HepG2 (cell line): Measurements from ENCODE around the gene ECPAS. TPM values are rescaled to one million over a fixed set of nuclear protein-coding genes. Genes with fewer than 3 reads are reported as not detected.

Source experiments
- ATAC-seq: fragments of 200-7000 bp; cut with Tn5 transposase; 3 replicates; pipeline ENCODE4 v1.9.1; 2020; ENCODE audit warnings: mild to moderate bottlenecking, moderate library complexity
- BruUV-seq: library from RNA; stranded (reverse); fragments of 400-500 nt; replicated peaks from 2 replicates; lab custom pipeline; 2021; lab: Mats Ljungman, UMichigan
- CTCF ChIA-PET: fragments of 300-600 bp; formaldehyde crosslinking; extraction: SDS; loops from one replicate; lab custom pipeline; 2021; ENCODE audit warnings: low total read pairs, inconsistent platforms, low intra/inter-chr PET ratio; lab: Yijun Ruan, JAX
- POLR2A ChIA-PET: fragments of 350-600 bp; sonication (Branson Sonifier 250); formaldehyde crosslinking; loops from one replicate; lab custom pipeline; 2020; ENCODE audit warnings: antibody characterized with exemption, inconsistent platforms; lab: Yijun Ruan, JAX
- DNase-seq: peaks from one replicate; pipeline ENCODE4 v3.0.0-alpha.2; 2015; ENCODE audit warnings: low spot score
- FAIRE-seq: peaks from 3 replicates; lab custom pipeline; 2011; peaks lifted over from hg19 to GRCh38; lab: Jason Lieb, UNC
- H2AFZ ChIP-seq: one replicate; pipeline ENCODE4 v1.6.1; 2011; ENCODE audit warnings: low read length, inconsistent platforms
- H3K27ac ChIP-seq: fragments of 300-600 bp; 3 replicates; pipeline ENCODE4 v1.8.0; 2011; ENCODE audit warnings: mixed run types, mild to moderate bottlenecking, mixed read lengths, low read length, inconsistent platforms; ENCODE audit not compliant: insufficient read depth; ENCODE audit errors: extremely low read length
- H3K27me3 ChIP-seq, 2 experiments: fragments of 200-600 bp in 1 of 2; 2 replicates in 1 of 2; 3 replicates in 1 of 2; pipeline versions ENCODE4 v1.6.0 to v1.8.0; 2011; ENCODE audit warnings: low read length in 2 of 2, mild to moderate bottlenecking in 2 of 2, moderate library complexity in 2 of 2, inconsistent platforms in 1 of 2; ENCODE audit not compliant: insufficient read depth in 2 of 2, control insufficient read depth in 1 of 2
- H3K36me3 ChIP-seq, 2 experiments: fragments of 200-600 bp in 1 of 2; replicated peaks in 1 of 2; 2 replicates in 1 of 2; 3 replicates in 1 of 2; pipeline versions ENCODE4 v1.5.1 to v1.8.0; 2011; ENCODE audit warnings: low read length in 2 of 2, inconsistent platforms in 1 of 2; ENCODE audit not compliant: insufficient read depth in 2 of 2, control insufficient read depth in 1 of 2
- H3K4me1 ChIP-seq: 2 replicates; pipeline ENCODE4 v1.5.1; 2012; ENCODE audit warnings: low read length, inconsistent platforms; ENCODE audit not compliant: insufficient read depth
- H3K4me2 ChIP-seq: 2 replicates; pipeline ENCODE4 v1.6.0; 2011; ENCODE audit warnings: low read depth, low read length, inconsistent platforms
- H3K4me3 ChIP-seq, 3 experiments: fragments of 200-600 bp in 1 of 3; sonication (generic), shearing (Covaris generic) in 1 of 3; replicated peaks in 1 of 3; 2 replicates each; pipeline ENCODE4 v1.5.1; 2011 to 2016; ENCODE audit warnings: low read length in 3 of 3, inconsistent platforms in 2 of 3, low read depth in 2 of 3, mild to moderate bottlenecking in 2 of 3, control low read depth in 1 of 3, mixed read lengths in 1 of 3; ENCODE audit not compliant: insufficient read depth in 1 of 3
- H3K79me2 ChIP-seq: one replicate; pipeline ENCODE4 v1.6.1; 2011; ENCODE audit warnings: low read length, inconsistent platforms; ENCODE audit not compliant: insufficient read depth
- H3K9ac ChIP-seq: 2 replicates; pipeline ENCODE4 v1.6.0; 2011; ENCODE audit warnings: mild to moderate bottlenecking, low read depth, low read length, inconsistent platforms; ENCODE audit not compliant: insufficient read depth
- H3K9me3 ChIP-seq: 2 replicates; pipeline ENCODE4 v1.5.1; 2012; ENCODE audit warnings: mild to moderate bottlenecking, low read length
- H4K20me1 ChIP-seq: 2 replicates; pipeline ENCODE4 v1.6.0; 2011; ENCODE audit warnings: inconsistent platforms, mild to moderate bottlenecking, low read length, moderate library complexity; ENCODE audit not compliant: insufficient read depth
- ATM ChIP-seq: fragments of 450-650 bp; IDR thresholded peaks from 2 replicates; pipeline ENCODE4 v1.7.1; 2017; ENCODE audit warnings: mild to moderate bottlenecking, borderline replicate concordance
- BRD4 ChIP-seq: sonication (generic); formaldehyde crosslinking; IDR thresholded peaks from 2 replicates; pipeline ENCODE4 v1.4.0; 2020; ENCODE audit warnings: missing genetic modification reagents
- MED13 ChIP-seq: sonication (generic); formaldehyde crosslinking; IDR thresholded peaks from 2 replicates; pipeline ENCODE4 v1.5.0; 2020; ENCODE audit warnings: missing genetic modification reagents
- RFX1 ChIP-seq: fragments of 450-650 bp; IDR thresholded peaks from 2 replicates; pipeline ENCODE4 v1.6.1; 2017
- TMF1 ChIP-seq: sonication (generic); formaldehyde crosslinking; IDR thresholded peaks from 2 replicates; pipeline ENCODE4 v1.8.1; 2022; ENCODE audit warnings: low read depth, missing genetic modification reagents
- ZFAT ChIP-seq: sonication (generic); formaldehyde crosslinking; conservative IDR thresholded peaks from 2 replicates; pipeline ENCODE4 v1.8.1; 2023; ENCODE audit warnings: missing genetic modification reagents, inconsistent platforms
- ZNF160 ChIP-seq: sonication (generic); formaldehyde crosslinking; IDR thresholded peaks from 2 replicates; pipeline ENCODE4 v1.8.0; 2022; ENCODE audit warnings: mild to moderate bottlenecking, inconsistent platforms, missing genetic modification reagents
- ZNF468 ChIP-seq: sonication (generic); formaldehyde crosslinking; IDR thresholded peaks from 2 replicates; pipeline ENCODE4 v1.8.0; 2022; ENCODE audit warnings: mild to moderate bottlenecking, moderate library complexity, missing genetic modification reagents
- ZNF501 ChIP-seq: sonication (generic); formaldehyde crosslinking; IDR thresholded peaks from 2 replicates; pipeline ENCODE4 v1.5.1; 2020; ENCODE audit warnings: mild to moderate bottlenecking, moderate library complexity, missing genetic modification reagents
- ZNF724P ChIP-seq: sonication (generic); formaldehyde crosslinking; IDR thresholded peaks from 2 replicates; pipeline ENCODE4 v1.8.0; 2022; ENCODE audit warnings: missing genetic modification reagents, borderline replicate concordance
- WGBS: methylation state at CpG from one replicate; pipeline ENCODE4 v1.1.6; 2017; ENCODE audit warnings: low lambda C conversion rate; 5-methylcytosine and 5-hydroxymethylcytosine counted together
- in situ Hi-C: cut with HindIII; loops from 2 replicates; pipeline ENCODE4 v1.10.0; 2017; ENCODE audit warnings: low pct_unique_long_range_greater_than_20kb; ENCODE audit not compliant: extremely low pct_ligation_motif_present
- intact Hi-C: fragments of 100-400 bp; cut with micrococcal nuclease; formaldehyde crosslinking; loops from one replicate; pipeline ENCODE4 v1.10.0; 2022; ENCODE audit not compliant: unreplicated experiment
- polyA plus RNA-seq, 8 experiments: library from polyadenylated mRNA; depleted of rRNA in 3 of 8; stranded (reverse) in 7 of 8; unstranded in 1 of 8; fragments of >200 nt; fragmentation: Illumina TruSeq in 4 of 8; extraction: Trizol in 4 of 8; gene quantifications; 2 replicates each; pipeline versions ENCODE4 v1.2.1 to v1.2.3, GENCODE V29; 2011 to 2016; ENCODE audit warnings: low read depth in 4 of 8, missing spikeins in 1 of 8, mixed read lengths in 1 of 8; ENCODE audit not compliant: insufficient read depth in 1 of 8
- total RNA-seq, 5 experiments: library from RNA; depleted of rRNA; stranded (reverse); fragments of >200 nt; fragmentation: Illumina TruSeq; extraction: Trizol; gene quantifications; 2 replicates each; pipeline ENCODE4 v1.2.3, GENCODE V29; 2016; ENCODE audit warnings: low read depth in 1 of 5
- TF ChIP-seq, protein P1 (sequence below): sonication (generic); formaldehyde crosslinking; IDR thresholded peaks from 2 replicates; pipeline ENCODE4 v1.5.1; 2020; ENCODE audit warnings: mild to moderate bottlenecking, missing genetic modification reagents, borderline replicate concordance
- TF ChIP-seq, protein P2 (sequence below): sonication (generic); formaldehyde crosslinking; IDR thresholded peaks from 2 replicates; pipeline ENCODE4 v1.8.0; 2022; ENCODE audit warnings: low read depth, missing genetic modification reagents
- TF ChIP-seq, protein P3 (sequence below): sonication (generic); formaldehyde crosslinking; IDR thresholded peaks from 2 replicates; pipeline ENCODE4 v1.4.0; 2020; ENCODE audit warnings: missing genetic modification reagents, borderline replicate concordance

ECPAS gene
- total and polyA plus RNA-seq, 2 of the 13 experiments (the other 11 are each of a cell fraction or from before 2014, with no cell fraction given), result 35.3 to 58.0 TPM

DNA sequence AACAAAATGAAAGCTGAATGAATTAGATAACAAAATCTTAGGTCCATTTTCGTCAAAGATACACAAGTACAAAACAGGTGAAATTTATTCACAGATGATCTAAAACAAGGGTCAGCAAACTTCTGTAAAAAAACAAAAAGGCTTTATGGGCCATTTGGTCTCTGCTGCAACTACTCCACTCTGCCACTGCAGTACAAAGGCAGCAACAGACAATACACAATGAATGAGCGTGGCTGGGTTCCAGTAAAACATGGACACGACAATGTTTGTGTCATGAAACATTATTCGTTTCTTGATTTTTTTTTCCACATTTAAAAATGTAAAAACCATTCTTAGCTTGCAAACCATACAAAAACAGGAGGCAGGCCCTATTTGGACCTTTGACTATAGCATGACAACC lies 71.9 kb downstream of the ECPAS start:
- Histone ChIP-seq H4K20me1 (no peaks in the 10 kb centered on the region), H3K4me2 (no peak overlapping the region), H3K36me3 (peaks cover 13 to 87% of the 10 kb centered on the region in 2 experiments), H3K4me3 (no peak overlapping the region), H3K4me1 (no peaks in the 10 kb centered on the region), H3K9ac (no peak overlapping the region), H3K27me3 (no peaks in the 10 kb centered on the region), H3K79me2 (no peaks in the 10 kb centered on the region), H3K27ac (no peak overlapping the region), H2AFZ (no peak overlapping the region), H3K9me3 (no peaks in the 10 kb centered on the region)
- WGBS, result 96% methylated on average over 4 of the region's 4 CpGs
- no peak for ATAC-seq
- CTCF ChIA-PET, result no interaction called here
- TF ChIP-seq BRD4 (CRISPR knock-in tag) (no peak), ZNF160 (CRISPR knock-in tag) (no peak), ATM (no peak), MED13 (no peak), ZFAT (CRISPR knock-in tag) (no peak), TMF1 (CRISPR knock-in tag) (no peak), ZNF724P (CRISPR knock-in tag) (no peak)
- TF ChIP-seq, protein P1, sequence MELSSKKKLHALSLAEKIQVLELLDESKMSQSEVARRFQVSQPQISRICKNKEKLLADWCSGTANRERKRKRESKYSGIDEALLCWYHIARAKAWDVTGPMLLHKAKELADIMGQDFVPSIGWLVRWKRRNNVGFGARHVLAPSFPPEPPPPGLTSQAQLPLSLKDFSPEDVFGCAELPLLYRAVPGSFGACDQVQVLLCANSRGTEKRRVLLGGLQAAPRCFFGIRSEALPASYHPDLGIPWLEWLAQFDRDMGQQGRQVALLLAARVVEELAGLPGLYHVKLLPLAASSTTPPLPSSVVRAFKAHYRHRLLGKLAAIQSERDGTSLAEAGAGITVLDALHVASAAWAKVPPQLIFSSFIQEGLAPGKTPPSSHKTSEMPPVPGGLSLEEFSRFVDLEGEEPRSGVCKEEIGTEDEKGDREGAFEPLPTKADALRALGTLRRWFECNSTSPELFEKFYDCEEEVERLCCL (CRISPR knock-in tag), result no peak
- POLR2A ChIA-PET, result no interaction called here
- no TSS peak for BruUV-seq
- no peak for DNase-seq
- intact Hi-C loops (no loop called here), in situ Hi-C loops (no loop called here)
- FAIRE-seq, result no peak

GRCh38 chr9:111411266-111411665 lies 72.9 kb downstream of the ECPAS start:
- H3K79me2 ChIP-seq, result no peaks in the 10 kb centered on the region
- no peak for DNase-seq
- no peaks in the 10 kb centered on the region for H3K27me3 ChIP-seq
- peaks cover 14 to 82% of the 10 kb centered on the region in 2 experiments for H3K36me3 ChIP-seq
- WGBS, result 96% methylated on average over 6 of the region's 6 CpGs
- ChIA-PET CTCF (no interaction called here), POLR2A (no interaction called here)
- ATAC-seq, result no peak
- TF ChIP-seq, protein P2, sequence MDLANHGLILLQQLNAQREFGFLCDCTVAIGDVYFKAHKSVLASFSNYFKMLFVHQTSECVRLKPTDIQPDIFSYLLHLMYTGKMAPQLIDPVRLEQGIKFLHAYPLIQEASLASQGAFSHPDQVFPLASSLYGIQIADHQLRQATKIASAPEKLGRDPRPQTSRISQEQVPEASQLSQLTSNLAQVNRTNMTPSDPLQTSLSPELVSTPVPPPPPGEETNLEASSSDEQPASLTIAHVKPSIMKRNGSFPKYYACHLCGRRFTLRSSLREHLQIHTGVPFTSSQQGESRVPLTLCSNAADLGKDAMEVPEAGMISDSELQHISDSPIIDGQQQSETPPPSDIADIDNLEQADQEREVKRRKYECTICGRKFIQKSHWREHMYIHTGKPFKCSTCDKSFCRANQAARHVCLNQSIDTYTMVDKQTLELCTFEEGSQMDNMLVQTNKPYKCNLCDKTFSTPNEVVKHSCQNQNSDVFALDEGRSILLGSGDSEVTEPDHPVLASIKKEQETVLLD, result no peak
- TF ChIP-seq ZNF501 (CRISPR knock-in tag) (no peak), RFX1 (no peak), ZNF468 (CRISPR knock-in tag) (no peak)
- TF ChIP-seq, protein P3, sequence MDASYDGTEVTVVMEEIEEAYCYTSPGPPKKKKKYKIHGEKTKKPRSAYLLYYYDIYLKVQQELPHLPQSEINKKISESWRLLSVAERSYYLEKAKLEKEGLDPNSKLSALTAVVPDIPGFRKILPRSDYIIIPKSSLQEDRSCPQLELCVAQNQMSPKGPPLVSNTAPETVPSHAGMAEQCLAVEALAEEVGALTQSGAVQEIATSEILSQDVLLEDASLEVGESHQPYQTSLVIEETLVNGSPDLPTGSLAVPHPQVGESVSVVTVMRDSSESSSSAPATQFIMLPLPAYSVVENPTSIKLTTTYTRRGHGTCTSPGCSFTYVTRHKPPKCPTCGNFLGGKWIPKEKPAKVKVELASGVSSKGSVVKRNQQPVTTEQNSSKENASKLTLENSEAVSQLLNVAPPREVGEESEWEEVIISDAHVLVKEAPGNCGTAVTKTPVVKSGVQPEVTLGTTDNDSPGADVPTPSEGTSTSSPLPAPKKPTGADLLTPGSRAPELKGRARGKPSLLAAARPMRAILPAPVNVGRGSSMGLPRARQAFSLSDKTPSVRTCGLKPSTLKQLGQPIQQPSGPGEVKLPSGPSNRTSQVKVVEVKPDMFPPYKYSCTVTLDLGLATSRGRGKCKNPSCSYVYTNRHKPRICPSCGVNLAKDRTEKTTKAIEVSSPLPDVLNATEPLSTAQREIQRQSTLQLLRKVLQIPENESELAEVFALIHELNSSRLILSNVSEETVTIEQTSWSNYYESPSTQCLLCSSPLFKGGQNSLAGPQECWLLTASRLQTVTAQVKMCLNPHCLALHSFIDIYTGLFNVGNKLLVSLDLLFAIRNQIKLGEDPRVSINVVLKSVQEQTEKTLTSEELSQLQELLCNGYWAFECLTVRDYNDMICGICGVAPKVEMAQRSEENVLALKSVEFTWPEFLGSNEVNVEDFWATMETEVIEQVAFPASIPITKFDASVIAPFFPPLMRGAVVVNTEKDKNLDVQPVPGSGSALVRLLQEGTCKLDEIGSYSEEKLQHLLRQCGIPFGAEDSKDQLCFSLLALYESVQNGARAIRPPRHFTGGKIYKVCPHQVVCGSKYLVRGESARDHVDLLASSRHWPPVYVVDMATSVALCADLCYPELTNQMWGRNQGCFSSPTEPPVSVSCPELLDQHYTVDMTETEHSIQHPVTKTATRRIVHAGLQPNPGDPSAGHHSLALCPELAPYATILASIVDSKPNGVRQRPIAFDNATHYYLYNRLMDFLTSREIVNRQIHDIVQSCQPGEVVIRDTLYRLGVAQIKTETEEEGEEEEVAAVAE (CRISPR knock-in tag), result no peak
- H4K20me1 ChIP-seq, result no peaks in the 10 kb centered on the region
- H2AFZ ChIP-seq, result no peak overlapping the region
- no peak for FAIRE-seq
- BruUV-seq, result no TSS peak
- in situ Hi-C loops (no loop called here), intact Hi-C loops (no loop called here)
- H3K9me3 ChIP-seq, result no peaks in the 10 kb centered on the region
- H3K4me2 ChIP-seq, result no peak overlapping the region
- no peak overlapping the region for H3K9ac ChIP-seq
- no peak overlapping the region for H3K27ac ChIP-seq
- H3K4me3 ChIP-seq, result no peak overlapping the region
- no peaks in the 10 kb centered on the region for H3K4me1 ChIP-seq
